Pons (tissue), 1 donor: ENCODE data around the gene STK39.

Source experiments
- DNase-seq: peaks from one replicate; pipeline ENCODE4 v3.0.0-alpha.2; 2016; ENCODE audit warnings: low spot score

STK39 gene

DNA sequence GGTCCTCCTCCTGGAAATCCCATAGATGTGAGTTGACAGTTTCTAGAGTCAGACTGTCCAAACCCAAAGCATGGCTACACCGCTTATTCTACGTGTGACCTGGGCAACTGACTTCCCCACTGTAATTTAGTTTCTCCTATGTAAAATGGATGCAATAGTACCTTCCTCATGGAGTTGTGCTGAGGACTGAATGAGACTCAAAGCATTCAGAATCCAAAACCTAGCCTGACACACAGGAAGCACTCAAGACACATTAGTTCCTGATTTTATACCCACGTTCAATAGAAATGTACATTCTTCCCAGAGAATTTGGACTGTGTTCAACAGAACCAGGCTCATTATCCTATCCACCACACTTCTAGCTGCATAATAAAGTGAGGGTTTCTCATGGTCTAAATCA lies 88.8 kb downstream of the STK39 start:
- no peak for DNase-seq

DNA sequence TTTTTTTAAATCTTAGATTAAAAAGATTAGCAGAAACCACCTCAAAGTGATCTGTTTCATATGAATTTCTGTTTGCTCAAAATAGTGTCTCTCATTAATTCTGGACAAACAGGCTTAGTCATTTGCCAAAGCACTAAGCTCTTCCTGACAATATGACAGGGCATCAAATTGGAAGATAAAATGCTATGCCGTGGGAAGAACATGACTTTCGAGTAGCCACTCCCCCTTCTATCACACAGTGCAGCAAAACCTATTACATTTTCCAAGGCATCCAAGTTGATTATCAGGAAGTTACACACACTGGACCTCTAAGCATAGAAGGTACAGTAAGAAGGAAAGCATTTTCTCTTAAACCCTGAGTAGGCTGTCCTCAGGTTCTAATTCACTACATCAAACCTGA lies 89.5 kb downstream of the STK39 start:
- no peak for DNase-seq

DNA sequence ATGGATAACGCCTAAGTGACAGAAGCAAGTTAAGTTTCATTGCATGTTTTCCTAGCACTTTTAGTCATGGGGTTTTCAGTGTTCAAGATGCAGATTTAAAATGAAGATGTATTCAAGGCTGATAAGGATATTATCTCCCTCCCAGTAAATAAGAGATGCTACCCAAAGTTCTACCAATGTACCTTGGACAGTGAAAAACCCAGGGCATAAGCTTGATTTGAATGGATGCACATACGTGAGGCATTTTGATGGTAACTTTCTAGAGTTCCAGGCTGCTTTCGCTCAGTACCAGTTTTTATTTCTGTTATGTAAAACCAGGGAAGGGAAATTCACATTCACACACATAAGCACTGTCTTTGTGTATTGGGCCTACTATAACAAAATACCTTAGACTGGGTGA lies 90.3 kb downstream of the STK39 start:
- DNase-seq, result no peak

DNA sequence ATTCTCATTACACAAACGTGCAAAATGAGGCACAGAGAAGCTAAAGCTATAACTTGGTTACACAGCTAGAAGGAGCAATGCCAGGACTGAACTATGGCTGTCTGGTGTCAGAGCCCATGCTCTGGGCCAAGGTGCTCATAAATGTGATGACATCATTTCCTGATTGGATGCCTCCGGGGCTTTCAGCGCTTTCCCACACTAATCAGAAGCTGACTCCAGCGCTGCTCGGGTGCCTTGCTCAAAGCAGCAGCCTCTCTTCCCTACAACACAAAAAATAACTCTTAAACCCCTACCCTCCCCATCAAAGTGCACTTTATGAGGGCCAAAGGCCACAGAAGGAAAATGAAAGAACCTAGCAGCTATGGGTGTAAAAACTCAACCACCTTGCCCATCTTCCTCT lies 90.7 kb downstream of the STK39 start:
- no peak for DNase-seq

DNA sequence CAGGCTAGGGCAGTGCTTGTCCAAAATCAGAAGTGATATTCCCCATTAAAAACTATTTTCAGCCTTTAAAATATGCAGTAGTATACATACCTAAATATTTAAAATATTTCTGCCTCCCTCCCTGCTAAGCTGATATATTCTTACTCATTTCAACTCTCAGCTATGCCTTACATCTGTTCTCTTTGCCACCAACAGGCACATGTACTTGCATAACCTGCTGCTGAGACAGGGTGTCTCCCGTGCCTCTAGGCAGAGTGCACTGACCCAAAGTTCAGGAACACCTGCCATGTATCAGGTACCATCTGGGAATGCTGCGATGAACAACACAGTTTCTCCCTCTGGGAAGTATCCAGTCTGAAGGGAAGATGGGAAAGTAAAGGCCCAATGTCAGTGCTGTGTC lies 91.7 kb downstream of the STK39 start:
- DNase-seq, result no peak

DNA sequence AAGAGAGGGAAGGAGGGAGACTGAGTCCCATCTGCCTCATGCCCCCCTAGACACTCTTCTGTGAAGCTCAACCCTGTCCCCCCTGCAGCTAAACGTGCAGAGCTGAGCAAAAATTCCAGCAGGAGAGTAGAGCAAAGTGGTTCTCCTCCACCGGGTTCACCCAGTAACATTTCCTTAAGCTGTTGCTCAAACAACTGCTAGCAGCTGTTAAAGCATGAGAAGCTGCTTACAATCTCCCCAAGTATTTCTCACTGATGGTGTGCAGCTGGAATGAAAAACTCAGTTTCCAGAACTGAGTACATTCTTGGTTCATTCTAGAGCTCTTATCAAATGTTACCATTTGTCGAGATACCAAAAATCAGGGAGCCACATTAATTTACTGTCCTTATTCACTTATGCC lies 92.3 kb downstream of the STK39 start:
- no peak for DNase-seq

DNA sequence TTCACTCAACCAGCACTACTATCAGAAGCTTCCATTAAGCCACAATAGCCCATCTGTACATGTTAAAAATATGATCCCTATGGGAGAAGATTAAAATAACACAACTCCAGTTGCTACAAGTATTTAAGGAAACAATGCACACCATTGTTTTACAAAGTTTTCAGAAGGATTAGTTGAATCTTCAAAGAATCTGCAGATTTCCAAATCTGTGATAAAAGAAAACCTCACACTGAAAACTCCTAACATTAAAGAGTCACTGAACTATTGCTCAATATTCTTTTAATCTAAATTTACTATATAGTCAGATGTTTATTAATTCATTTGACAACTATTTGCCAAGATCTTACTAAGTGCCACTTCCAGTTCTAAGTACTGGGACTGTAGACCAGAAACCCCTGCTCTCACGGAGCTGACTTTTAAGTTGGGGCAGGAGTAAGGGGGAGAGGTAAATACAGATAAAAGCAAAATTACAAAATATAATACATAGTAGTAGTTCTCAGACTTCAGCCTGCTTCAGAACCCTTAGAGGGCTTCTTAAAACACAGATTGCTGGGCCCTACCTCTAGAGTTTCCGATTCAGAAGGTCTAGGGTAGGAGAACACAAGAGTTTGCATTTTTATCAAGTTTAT lies 94.4 kb downstream of the STK39 start:
- DNase-seq, result no peak

DNA sequence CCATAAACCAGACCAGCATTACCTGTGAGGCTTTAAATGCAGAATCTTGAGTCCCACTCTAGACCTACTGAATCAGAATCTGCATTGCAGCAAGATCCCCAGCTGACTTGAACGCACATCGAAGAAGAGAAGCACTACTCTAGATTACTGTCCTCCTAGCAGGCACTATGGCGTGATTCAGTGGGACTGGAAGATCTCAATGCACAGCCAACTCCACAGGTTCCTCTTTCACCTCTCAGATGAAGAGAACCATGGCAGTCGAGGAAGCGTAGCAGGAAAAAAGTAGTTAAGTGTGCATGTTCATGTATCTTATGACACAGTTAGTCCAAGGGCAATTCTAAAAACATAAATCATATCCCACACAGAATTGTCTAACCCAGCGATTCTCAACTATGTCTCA lies 97.4 kb downstream of the STK39 start:
- no peak for DNase-seq

DNA sequence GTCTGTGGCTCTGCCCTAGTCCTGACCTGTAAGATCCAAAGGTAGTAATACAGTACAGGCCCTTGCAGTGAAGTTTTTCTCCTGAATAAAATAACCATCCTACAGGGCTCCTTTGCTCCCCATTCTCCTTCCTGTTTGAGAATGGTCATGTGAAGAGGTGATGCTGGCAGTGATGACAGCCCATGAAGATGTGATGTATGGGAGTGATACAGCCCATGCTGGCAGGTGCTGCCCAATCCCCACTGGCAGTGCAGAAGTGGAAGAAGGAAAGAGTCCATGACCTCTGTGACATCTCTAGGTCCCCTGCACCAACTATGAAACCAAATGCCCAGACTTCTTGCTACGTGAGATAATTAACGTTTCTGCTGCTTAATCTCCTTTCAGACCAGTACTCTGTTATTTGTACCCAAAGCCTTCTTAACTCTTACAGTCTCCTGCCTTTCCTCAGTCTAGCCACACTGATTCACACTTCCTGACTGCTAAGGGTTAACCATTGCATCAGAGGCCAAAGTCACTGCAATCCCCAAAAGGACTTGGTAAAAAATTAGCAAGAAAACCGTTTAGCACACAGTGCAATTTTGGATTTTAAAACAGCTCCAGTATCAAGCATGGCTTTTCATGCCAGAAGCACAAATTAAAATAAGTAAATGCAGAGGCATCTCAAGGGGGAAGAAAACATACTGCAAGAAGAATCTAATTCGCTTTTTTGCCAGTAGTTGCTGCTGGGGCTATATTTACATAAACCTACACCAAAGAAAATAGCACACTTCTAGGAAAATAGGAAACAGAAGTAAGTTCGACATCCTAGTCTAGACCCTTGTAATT lies 98.0 kb downstream of the STK39 start:
- no peak for DNase-seq

DNA sequence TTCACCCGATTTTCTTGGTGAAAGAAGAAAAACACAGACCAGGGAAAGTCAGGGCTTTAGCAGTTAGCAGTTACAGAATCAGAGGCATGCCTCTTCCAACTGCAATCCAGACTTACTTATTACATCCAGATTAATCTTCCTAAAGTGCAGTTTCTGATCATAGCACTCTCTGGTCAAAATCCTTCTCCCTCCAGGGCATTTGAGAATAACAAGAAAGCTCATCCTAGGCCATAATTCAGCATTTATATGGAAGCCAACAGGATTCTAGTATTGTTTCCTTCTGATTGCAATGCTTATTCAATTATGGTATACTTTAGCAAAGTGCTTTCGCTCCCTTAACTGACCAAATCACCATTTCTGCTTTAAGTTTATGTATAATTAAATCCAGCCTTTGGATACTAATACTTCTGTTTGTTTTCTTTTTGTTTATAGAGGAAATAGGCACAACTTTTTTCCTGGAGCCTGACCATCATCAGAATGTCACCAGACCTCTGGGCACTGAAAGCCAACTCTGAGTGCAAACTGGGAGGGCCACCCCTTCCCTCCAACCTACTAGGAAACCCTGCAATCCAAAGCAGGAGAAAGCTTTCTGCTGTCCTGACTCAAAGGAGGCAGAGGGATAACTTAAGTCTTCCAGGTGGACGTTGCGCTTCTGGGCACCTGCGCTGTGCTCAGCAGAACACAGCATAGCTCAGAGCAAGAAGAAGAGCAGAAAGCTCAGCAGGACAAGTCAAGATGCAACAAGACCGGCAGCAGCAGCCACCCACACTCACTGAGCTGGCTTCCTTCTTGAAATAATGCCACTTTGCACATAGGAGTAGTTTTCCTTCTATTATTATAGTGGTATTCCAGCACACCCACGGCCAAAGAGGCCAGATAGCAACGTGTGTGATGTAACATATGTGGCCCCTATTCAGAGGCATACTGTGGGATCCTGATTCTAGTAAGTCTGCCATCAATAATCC lies 99.3 kb downstream of the STK39 start:
- no peak for DNase-seq

DNA sequence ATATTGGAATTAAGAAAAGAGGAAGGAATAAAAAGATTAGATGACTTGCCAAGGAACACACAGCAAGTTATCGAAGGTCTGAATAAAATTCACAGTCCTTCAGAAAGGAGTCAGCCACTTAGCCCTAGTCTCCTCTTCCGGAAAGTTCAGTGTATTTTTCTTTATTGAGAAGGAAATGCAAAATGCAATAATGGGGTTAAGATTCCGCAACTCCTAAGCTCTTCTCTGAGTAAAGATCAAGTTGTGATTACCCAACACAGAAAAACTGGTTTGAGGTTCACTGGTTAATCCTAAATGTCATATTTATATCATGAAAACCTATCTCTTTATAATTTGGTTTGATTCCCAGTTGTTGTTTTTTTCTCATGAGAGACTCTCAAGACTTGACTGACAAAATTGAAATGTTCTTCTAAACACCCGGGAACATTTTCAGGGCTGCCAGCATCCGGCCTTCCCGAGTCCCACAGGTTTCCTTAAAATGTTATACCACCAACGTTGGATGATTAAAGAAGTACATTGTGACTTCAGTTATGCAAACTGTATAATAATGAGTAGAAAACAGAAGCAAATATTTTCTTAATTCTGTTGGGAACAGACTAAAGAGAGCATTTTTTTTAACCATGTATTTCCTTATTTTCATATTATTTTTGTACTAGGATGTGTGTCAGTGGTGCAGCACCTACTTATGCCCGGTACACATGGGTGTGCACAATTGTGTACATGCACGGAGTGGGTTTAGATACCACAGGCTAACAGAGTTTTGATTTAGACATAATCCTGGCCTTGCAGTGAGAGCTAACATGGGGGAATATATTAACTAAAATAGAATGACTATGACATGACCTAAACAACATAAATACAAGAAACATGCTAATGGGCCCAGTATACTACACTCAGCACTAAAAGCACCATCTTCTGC lies 100.2 kb downstream of the STK39 start:
- DNase-seq, result no peak

DNA sequence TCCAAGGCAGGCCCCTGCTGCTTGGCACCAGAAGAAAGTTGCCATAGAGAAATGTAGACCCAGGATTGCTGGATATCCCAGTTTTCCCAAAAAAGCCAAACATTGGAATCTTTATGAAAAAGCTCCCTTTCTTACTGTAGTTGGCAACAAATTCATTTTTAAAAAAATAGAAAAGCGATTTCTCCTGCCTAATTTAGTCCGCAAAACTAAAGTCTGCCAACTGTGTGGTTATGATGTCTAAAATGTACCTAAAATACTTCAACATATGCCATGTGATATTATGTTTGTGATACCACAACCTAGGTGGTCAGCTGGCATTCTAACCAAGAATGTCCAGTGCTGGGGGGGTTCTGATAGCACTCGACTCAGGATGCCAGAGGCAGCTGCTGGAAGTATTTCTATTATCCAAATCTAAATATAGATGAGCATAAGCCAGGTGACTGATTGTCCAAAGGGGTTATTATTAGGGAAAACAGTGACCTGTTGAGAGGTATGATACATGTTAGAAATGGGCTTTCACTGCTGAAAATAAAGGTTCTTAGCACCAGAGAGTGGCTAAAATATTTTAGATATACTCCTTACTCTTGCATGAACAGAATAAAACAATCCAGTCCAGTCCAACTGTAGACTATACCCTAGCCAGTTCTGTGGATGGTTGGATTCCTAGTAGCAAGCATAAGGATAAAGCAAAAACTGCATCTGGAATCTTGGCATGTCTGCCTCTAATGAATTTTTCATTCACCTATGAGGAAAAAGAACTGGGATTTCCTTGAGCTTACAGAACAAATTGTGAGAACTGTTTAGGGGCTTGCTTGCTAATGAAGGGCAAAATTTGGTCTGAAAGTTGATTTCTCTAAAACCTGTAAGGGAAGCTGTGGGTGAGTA lies 101.7 kb downstream of the STK39 start:
- no peak for DNase-seq

DNA sequence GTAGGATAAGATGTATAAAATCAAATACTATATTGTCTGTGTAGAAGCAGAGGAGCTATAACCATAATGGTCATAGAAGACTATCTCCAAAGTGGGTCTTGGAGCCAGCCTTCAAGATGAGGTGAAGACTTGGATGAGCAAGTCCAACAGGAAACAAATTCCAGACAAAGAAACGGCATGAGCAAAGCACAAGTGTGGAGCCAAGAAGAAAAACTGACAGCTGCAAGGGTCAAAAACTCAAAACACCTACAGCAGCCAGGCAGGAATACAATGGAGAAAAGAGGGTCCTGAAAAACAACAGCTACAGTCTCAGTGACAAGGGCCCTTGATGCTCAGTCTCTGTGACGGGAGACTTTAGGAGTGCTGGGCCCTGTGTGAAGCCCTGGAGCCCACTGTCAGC lies 102.4 kb downstream of the STK39 start:
- DNase-seq, result no peak

DNA sequence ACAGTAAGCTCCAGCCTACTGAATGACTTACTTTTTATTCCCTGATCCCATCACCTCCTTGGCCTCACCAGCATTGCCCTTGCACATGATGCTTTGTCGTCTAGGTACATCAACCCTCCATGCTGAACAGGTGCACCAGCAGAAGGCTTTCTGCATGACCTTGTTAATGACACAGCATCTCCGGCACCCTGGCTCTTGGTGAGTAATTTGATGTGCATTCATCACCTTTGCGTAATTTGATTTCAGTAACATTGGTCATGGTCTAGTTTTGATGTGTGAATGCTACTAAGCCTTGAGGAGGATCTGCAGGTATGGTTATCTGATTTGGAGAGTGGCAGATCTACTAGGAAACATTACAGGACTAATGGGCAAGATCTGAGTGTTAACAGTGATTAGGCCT lies 103.6 kb downstream of the STK39 start:
- no peak for DNase-seq

DNA sequence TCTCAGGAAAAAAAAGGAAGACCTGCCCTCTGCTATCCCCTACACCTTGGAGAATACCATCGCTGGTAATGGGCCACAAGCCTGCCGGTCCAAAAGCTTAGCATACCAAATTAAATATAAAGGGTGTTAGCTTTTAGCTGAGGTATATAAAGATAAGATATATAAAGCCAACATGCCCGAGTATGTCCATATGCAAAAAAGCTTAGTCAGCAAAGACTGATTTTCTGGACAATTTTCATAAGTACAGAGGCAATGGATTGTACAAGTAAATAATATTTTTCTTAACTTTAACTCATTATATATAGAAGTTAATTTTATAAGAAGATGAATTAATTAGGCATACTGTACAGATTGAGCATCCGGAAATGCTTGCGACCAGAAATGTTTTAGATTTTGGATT lies 106.5 kb downstream of the STK39 start:
- no peak for DNase-seq

DNA sequence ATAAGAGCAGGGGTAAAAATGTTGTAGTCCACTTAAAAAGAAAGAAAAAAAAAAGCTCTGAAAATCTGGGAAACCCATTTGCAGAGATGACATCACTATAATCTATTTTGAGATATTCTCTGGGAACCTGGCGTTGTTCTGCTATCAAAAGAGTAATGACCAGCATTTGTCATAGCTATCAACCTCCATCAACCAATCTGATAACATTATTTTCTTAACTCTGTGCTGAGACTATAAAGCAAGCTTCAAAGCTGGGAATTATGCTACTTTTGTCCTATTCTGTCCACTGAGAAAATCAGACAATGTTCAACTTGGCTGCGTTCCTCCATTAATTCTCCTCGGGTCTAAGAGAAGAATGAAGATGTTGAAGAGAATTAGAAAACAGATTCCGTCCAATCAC lies 107.5 kb downstream of the STK39 start:
- peak; percentile 43 for DNase-seq

DNA sequence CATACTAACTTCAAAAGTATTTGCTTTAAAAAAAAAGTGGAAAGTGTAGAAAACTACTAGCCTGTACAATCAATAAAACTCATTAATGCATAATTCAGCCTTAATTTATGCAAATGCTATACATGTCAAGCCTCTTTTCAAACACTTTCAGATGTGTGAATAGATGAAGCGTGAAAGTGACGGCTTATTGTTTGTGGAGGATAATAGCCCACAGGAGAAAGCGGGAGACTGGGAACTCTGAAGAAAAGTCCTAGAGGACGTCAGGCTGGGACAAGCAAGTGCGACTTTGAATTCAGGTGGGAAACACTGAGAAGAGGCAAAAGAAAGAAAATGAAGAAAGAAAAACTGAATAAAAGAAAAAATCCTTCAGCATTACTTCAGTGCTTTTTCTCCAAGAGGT lies 108.5 kb downstream of the STK39 start:
- no peak for DNase-seq

DNA sequence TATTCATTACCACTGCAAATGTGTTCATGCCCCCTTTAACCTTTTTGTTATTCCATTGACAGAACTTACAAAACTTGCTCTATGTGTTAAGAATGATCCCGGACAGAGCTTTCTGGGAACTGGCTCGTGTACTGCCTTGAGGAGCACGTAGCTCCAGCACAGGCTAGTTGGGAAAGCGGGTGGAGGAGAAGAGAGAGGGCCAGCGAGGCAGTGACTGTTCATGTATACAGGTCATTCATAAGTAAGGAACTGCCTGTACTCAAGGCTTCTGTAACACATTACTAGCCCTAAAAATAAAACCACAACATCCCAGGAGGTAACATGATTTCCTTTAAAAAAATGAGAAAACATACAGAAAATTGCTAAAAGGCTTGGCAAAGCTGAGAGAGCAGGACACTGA lies 109.0 kb downstream of the STK39 start:
- no peak for DNase-seq

DNA sequence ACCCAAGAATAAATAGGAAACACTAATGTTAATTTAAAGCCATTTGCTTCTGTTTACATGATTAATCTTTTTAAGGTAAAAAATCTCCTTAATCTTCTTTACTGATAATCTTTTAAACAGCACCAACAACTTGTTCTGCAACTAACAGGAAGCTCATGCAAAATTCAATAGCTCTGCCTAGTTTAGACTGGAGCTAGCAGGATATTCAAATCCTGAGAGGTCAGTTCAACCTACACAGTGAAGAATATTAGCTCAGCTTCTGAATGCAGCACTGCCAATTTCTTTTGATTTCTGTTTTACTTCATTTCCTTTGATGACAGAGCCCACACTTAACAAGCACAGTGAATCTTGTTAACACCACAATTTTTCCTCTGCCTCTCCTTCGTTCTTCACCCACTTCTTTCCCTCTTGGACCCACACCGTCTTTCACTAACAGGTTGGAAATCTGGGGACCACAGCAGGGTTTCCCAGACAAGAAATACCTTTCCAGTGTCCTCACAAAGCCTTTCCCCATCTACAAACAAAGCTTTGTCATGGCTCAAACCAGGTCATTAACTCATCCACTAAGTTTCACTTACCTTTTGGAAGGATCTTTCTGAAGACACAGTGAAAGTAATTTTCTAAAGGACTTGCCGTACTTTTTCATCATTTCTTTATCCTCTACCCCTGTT lies 109.8 kb downstream of the STK39 start:
- DNase-seq, result no peak

DNA sequence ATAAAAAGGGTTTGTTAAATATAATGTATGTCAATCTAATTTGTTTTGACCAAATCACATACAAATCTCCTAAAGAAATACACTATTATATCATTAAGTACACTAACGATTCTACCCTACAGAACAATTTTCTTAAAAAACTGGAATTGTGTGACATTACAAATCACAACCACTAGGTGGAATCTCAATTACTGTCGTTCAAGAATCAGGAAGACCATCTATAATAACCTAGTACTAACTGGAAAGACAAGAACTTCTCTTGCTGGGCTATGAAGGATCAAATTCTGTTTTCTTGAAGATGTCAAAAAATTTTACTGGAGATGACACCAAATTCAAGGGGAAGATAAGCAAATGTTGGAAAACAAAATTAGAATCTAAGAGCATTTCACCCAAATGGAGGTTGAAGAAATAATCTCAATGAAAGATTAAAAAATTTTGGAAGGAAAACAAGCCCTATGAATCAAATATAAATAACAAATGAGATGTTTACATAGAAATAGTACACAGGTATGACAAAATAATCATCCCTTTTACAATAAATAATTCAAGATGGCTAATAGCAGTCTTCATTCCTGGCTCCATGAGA lies 110.9 kb downstream of the STK39 start:
- DNase-seq, result peak; percentile 71
